HFFc6 (cell line): Measurements from ENCODE around the gene C5. TPM values are rescaled to one million over a fixed set of nuclear protein-coding genes. Genes with fewer than 3 reads are reported as not detected.

Experiments
- DNase-seq: peaks from one replicate; pipeline ENCODE4 v3.0.0-alpha.2; 2018
- H3K27ac Mint-ChIP-seq: 2 replicates; pipeline ENCODE4 v1.8.0; 2020; ENCODE audit warnings: mild to moderate bottlenecking, mixed read lengths
- H3K27me3 Mint-ChIP-seq: 2 replicates; pipeline ENCODE4 v1.8.0; 2021; ENCODE audit warnings: mild to moderate bottlenecking, moderate library complexity, mixed read lengths; ENCODE audit not compliant: insufficient read depth
- H3K36me3 Mint-ChIP-seq: 2 replicates; pipeline ENCODE4 v1.8.0; 2021; ENCODE audit warnings: low read depth, mixed read lengths
- H3K4me1 Mint-ChIP-seq: 2 replicates; pipeline ENCODE4 v1.8.0; 2020; ENCODE audit warnings: low read depth, mixed read lengths
- H3K4me3 Mint-ChIP-seq: 2 replicates; pipeline ENCODE4 v1.8.0; 2020; ENCODE audit warnings: mild to moderate bottlenecking, moderate library complexity, mixed read lengths
- H3K9me3 Mint-ChIP-seq: 2 replicates; pipeline ENCODE4 v1.8.0; 2020; ENCODE audit warnings: mild to moderate bottlenecking, mixed read lengths
- total RNA-seq, 6 experiments: library from RNA; stranded (reverse); fragmentation: NEBNext Ultra II Directional; extraction: Animal tissue kit (Norgen Biotek cat#: 25700); gene quantifications; 2 replicates in 1 of 6; 3 replicates in 5 of 6; pipeline ENCODE4 v1.2.3, GENCODE V29; 2021
- TF ChIP-seq, protein P1 (sequence below): fragments of 200-600 bp; sonication (generic); IDR thresholded peaks from 2 replicates; pipeline ENCODE4 v1.5.0; 2021; ENCODE audit warnings: antibody characterized with exemption, mild to moderate bottlenecking

The C5 gene
- total RNA-seq, 6 experiments from 2014 or later = 1.5 to 2.3 (median 2.1) TPM

GRCh38 chr9:120944434-120944843 is 105.6 kb downstream of the C5 start:
- TF ChIP-seq, protein P1, sequence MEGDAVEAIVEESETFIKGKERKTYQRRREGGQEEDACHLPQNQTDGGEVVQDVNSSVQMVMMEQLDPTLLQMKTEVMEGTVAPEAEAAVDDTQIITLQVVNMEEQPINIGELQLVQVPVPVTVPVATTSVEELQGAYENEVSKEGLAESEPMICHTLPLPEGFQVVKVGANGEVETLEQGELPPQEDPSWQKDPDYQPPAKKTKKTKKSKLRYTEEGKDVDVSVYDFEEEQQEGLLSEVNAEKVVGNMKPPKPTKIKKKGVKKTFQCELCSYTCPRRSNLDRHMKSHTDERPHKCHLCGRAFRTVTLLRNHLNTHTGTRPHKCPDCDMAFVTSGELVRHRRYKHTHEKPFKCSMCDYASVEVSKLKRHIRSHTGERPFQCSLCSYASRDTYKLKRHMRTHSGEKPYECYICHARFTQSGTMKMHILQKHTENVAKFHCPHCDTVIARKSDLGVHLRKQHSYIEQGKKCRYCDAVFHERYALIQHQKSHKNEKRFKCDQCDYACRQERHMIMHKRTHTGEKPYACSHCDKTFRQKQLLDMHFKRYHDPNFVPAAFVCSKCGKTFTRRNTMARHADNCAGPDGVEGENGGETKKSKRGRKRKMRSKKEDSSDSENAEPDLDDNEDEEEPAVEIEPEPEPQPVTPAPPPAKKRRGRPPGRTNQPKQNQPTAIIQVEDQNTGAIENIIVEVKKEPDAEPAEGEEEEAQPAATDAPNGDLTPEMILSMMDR = no peak
- H3K27me3 Mint-ChIP-seq = peaks cover 5% of the 10 kb centered on the region; the same call in 1 of the 2 replicates
- no peak for DNase-seq
- H3K9me3 Mint-ChIP-seq = no peaks in the 10 kb centered on the region
- no peak overlapping the region for H3K27ac Mint-ChIP-seq
- H3K4me1 Mint-ChIP-seq = peaks cover 20% of the 10 kb centered on the region
- no peak overlapping the region for H3K4me3 Mint-ChIP-seq
- no peaks in the 10 kb centered on the region for H3K36me3 Mint-ChIP-seq

- TF ChIP-seq, protein P1 = no peak
- H3K4me1 Mint-ChIP-seq = peaks cover 33% of the 10 kb centered on the region
Measured at GRCh38 chr9:120942186-120943001, 107.7 kb downstream of the C5 start.

GRCh38 chr9:120941046-120941770 is 108.9 kb downstream of the C5 start:
- no peaks in the 10 kb centered on the region for H3K36me3 Mint-ChIP-seq
- H3K27me3 Mint-ChIP-seq = peaks cover 5% of the 10 kb centered on the region; the same call in 1 of the 2 replicates
- TF ChIP-seq, protein P1 = no peak
- no peak overlapping the region for H3K27ac Mint-ChIP-seq
- peak overlapping the region; percentile 0; the same call in 1 of the 2 replicates for H3K4me3 Mint-ChIP-seq
- no peaks in the 10 kb centered on the region for H3K9me3 Mint-ChIP-seq
- peaks cover 44% of the 10 kb centered on the region for H3K4me1 Mint-ChIP-seq
- DNase-seq = no peak

More at GRCh38 chr9:120942186-120943001, 107.7 kb downstream of the C5 start:
- Mint-ChIP-seq H3K27ac (no peak overlapping the region), H3K27me3 (peaks cover 5% of the 10 kb centered on the region; the same call in 1 of the 2 replicates), H3K4me3 (no peak overlapping the region), H3K36me3 (no peaks in the 10 kb centered on the region), H3K9me3 (no peaks in the 10 kb centered on the region)
- no peak for DNase-seq

GRCh38 chr9:120940573-120940972 is 109.5 kb downstream of the C5 start:
- TF ChIP-seq, protein P1 = no peak
- Mint-ChIP-seq H3K27ac (no peak overlapping the region), H3K9me3 (no peaks in the 10 kb centered on the region), H3K36me3 (no peaks in the 10 kb centered on the region), H3K4me1 (peaks cover 51% of the 10 kb centered on the region), H3K4me3 (no peak overlapping the region), H3K27me3 (peaks cover 5% of the 10 kb centered on the region; the same call in 1 of the 2 replicates)
- no peak for DNase-seq

GRCh38 chr9:120938851-120939250 is 111.2 kb downstream of the C5 start:
- DNase-seq = no peak
- Mint-ChIP-seq H3K36me3 (no peaks in the 10 kb centered on the region), H3K27ac (no peak overlapping the region), H3K9me3 (no peaks in the 10 kb centered on the region), H3K4me1 (peaks cover 57% of the 10 kb centered on the region), H3K27me3 (0 out of 2 replicates have a peak, but pooled peaks cover 2% of the 10 kb centered on the region), H3K4me3 (no peak overlapping the region)
- TF ChIP-seq, protein P1 = no peak
